DOHH2 (cell line): ENCODE measurements around the gene ITGA11.

Source experiments
- H3F3A ChIP-seq: fragments of 200-600 bp; sonication (generic), shearing (Covaris generic); 2 replicates; pipeline ENCODE4 v1.6.0; 2016; ENCODE audit warnings: antibody characterized with exemption, mild to moderate bottlenecking; ENCODE audit not compliant: control insufficient read depth, insufficient read depth
- H3K27ac ChIP-seq: fragments of 200-600 bp; sonication (generic); 2 replicates; pipeline ENCODE4 v1.5.1; 2014; ENCODE audit warnings: low read depth, mild to moderate bottlenecking, low read length, moderate library complexity
- H3K27me3 ChIP-seq: fragments of 200-600 bp; sonication (generic); 2 replicates; pipeline ENCODE4 v1.6.1; 2014; ENCODE audit warnings: mild to moderate bottlenecking, low read length, mixed read lengths; ENCODE audit not compliant: control insufficient read depth
- H3K36me3 ChIP-seq: fragments of 200-600 bp; sonication (generic); 2 replicates; pipeline ENCODE4 v1.6.1; 2014; ENCODE audit warnings: mild to moderate bottlenecking, low read length, moderate library complexity, mixed read lengths; ENCODE audit not compliant: control insufficient read depth
- H3K4me1 ChIP-seq: fragments of 200-600 bp; sonication (generic); 2 replicates; pipeline ENCODE4 v1.6.1; 2014; ENCODE audit warnings: mild to moderate bottlenecking, low read length, mixed read lengths; ENCODE audit not compliant: control insufficient read depth
- H3K4me2 ChIP-seq: fragments of 200-600 bp; sonication (generic); 2 replicates; pipeline ENCODE4 v1.6.0; 2014; ENCODE audit warnings: mild to moderate bottlenecking, low read length, moderate library complexity
- H3K4me3 ChIP-seq: fragments of 200-600 bp; sonication (generic); 2 replicates; pipeline ENCODE4 v1.5.1; 2014; ENCODE audit warnings: mild to moderate bottlenecking, low read length, mixed read lengths
- H3K79me2 ChIP-seq: fragments of 200-600 bp; sonication (generic); 2 replicates; pipeline ENCODE4 v1.6.1; 2014; ENCODE audit warnings: mild to moderate bottlenecking, low read length, mixed read lengths; ENCODE audit not compliant: control insufficient read depth
- H3K9me2 ChIP-seq: fragments of 200-600 bp; sonication (generic); replicated peaks from 2 replicates; pipeline ENCODE4 v1.6.1; 2014; ENCODE audit warnings: mild to moderate bottlenecking, low read length, mixed read lengths; ENCODE audit not compliant: control insufficient read depth
- H3K9me3 ChIP-seq: fragments of 200-600 bp; sonication (generic); 2 replicates; pipeline ENCODE4 v1.6.1; 2014; ENCODE audit warnings: antibody characterized with exemption, low read length, mixed read lengths; ENCODE audit not compliant: control insufficient read depth, insufficient read depth
- H4K20me1 ChIP-seq: fragments of 200-600 bp; sonication (generic); 2 replicates; pipeline ENCODE4 v1.6.0; 2014; ENCODE audit warnings: low read depth, mild to moderate bottlenecking, antibody characterized with exemption, low read length, moderate library complexity; ENCODE audit not compliant: control insufficient read depth, insufficient read depth
- EZH2phosphoT487 ChIP-seq: fragments of 200-600 bp; sonication (generic); IDR thresholded peaks from 2 replicates; pipeline ENCODE4 v1.6.1; 2017; ENCODE audit warnings: borderline replicate concordance, mild to moderate bottlenecking, antibody characterized with exemption, low read length, moderate library complexity, mixed read lengths
- TF ChIP-seq, protein P1 (sequence below): fragments of 200-600 bp; sonication (generic); IDR thresholded peaks from one replicate; pipeline ENCODE4 v1.5.1; 2014; ENCODE audit warnings: antibody characterized with exemption, mild to moderate bottlenecking, low read depth, low read length; ENCODE audit not compliant: poor library complexity, severe bottlenecking

ITGA11 gene

DNA sequence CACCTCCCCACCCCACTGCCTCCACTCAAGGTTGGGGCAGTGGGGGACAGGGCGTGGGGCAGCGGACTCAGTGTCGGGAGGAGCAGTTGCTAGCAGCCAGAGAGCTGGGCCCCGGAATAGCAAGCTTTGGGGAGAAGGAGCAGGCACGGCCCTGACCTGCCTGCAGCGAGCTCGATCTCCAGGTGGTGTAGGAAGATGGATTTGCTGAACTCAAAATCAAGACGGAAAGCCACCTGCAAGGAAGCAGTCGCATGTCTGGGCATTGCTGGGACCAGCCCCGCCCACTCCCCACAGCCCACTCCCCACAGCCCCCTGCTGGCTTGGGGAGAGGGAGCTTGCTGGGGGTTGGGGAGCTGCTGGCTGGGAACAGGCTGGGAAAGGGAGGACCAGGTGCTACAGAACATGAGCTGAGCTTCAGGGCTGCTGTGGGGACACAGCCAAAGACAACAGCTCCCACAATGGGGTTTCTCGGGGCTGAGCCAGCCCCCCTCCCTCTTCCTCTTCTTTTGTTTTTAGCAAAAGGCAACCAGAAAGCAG is 116.4 kb downstream of the ITGA11 start:
- Histone ChIP-seq H3K4me2 (no peak overlapping the region), H3K79me2 (no peaks in the 10 kb centered on the region), H4K20me1 (no peaks in the 10 kb centered on the region), H3K4me3 (no peak overlapping the region), H3K4me1 (no peaks in the 10 kb centered on the region), H3K36me3 (no peaks in the 10 kb centered on the region), H3K9me2 (no peaks in the 10 kb centered on the region), H3K9me3 (no peaks in the 10 kb centered on the region), H3K27ac (no peak overlapping the region), H3K27me3 (no peaks in the 10 kb centered on the region), H3F3A (no peaks in the 10 kb centered on the region)
- TF ChIP-seq, protein P1, sequence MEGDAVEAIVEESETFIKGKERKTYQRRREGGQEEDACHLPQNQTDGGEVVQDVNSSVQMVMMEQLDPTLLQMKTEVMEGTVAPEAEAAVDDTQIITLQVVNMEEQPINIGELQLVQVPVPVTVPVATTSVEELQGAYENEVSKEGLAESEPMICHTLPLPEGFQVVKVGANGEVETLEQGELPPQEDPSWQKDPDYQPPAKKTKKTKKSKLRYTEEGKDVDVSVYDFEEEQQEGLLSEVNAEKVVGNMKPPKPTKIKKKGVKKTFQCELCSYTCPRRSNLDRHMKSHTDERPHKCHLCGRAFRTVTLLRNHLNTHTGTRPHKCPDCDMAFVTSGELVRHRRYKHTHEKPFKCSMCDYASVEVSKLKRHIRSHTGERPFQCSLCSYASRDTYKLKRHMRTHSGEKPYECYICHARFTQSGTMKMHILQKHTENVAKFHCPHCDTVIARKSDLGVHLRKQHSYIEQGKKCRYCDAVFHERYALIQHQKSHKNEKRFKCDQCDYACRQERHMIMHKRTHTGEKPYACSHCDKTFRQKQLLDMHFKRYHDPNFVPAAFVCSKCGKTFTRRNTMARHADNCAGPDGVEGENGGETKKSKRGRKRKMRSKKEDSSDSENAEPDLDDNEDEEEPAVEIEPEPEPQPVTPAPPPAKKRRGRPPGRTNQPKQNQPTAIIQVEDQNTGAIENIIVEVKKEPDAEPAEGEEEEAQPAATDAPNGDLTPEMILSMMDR = no peak
- TF ChIP-seq EZH2phosphoT487 = no peak

DNA sequence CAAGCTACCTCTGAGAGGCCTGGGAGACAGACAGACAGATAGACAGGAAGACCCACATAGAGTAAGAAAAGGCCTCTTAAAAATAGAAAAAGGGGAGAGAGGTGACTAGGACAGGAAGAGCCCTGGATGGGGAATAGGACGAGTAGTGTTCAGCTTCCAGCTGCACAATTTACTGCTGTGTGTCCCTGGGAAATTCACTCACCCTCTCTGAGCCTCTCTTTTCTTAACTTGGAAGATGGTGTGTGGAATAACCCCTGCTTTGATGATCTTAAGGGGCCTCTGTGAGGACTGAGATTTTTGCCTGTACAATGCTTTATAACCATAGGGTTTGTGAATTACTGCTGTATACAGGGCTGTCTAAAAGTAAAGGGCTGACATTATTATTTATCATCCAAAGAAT is 116.9 kb downstream of the ITGA11 start:
- Histone ChIP-seq H3K9me2 (no peaks in the 10 kb centered on the region), H3K4me3 (no peak overlapping the region), H4K20me1 (no peaks in the 10 kb centered on the region), H3F3A (no peaks in the 10 kb centered on the region), H3K27ac (no peak overlapping the region), H3K4me2 (no peak overlapping the region), H3K27me3 (no peaks in the 10 kb centered on the region), H3K36me3 (no peaks in the 10 kb centered on the region), H3K4me1 (no peaks in the 10 kb centered on the region), H3K79me2 (no peaks in the 10 kb centered on the region), H3K9me3 (no peaks in the 10 kb centered on the region)
- TF ChIP-seq, protein P1 = no peak
- TF ChIP-seq EZH2phosphoT487 = no peak

DNA sequence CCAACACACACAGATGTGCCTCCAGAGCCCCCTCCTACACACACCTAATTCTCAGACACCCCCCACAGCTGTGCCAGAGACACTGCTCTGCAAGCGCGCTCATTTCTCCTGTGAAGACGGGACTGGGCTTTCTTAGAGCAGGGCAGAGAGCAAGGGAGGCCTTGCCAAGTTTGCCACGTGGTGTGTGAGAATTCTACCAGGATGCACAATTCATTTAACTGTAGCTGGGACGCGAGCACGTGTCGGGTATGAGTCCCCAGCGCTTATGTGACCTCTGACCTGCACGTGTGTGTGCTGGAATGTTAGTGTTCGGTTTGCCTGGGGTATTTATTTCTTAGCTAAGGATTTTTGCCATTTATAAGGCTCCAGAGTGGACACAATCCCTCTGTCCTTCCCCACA is 117.4 kb downstream of the ITGA11 start:
- no peak overlapping the region for H3K4me3 ChIP-seq

More for the DNA sequence above, 117.4 kb downstream of the ITGA11 start:
- H3K9me3 ChIP-seq = no peaks in the 10 kb centered on the region
- H3F3A ChIP-seq = no peaks in the 10 kb centered on the region
- H3K4me2 ChIP-seq = no peak overlapping the region
- H3K79me2 ChIP-seq = no peaks in the 10 kb centered on the region
- H4K20me1 ChIP-seq = no peaks in the 10 kb centered on the region
- H3K36me3 ChIP-seq = no peaks in the 10 kb centered on the region
- no peaks in the 10 kb centered on the region for H3K9me2 ChIP-seq
- no peaks in the 10 kb centered on the region for H3K27me3 ChIP-seq
- H3K27ac ChIP-seq = no peak overlapping the region
- TF ChIP-seq EZH2phosphoT487 = no peak
- TF ChIP-seq, protein P1 = no peak
- no peaks in the 10 kb centered on the region for H3K4me1 ChIP-seq
